NCI-H510A (cell line): Measurements from ENCODE around the gene MEGF9.
"Not testable (repeated sequence)": the region's sequence is repeated elsewhere in the genome, so short reads cannot be mapped to it uniquely, and the experiment has no call there.

Experiments
- DNase-seq: peaks from one replicate; lab custom pipeline; 2025; lab: John Stamatoyannopoulos, UW

MEGF9 gene

DNA sequence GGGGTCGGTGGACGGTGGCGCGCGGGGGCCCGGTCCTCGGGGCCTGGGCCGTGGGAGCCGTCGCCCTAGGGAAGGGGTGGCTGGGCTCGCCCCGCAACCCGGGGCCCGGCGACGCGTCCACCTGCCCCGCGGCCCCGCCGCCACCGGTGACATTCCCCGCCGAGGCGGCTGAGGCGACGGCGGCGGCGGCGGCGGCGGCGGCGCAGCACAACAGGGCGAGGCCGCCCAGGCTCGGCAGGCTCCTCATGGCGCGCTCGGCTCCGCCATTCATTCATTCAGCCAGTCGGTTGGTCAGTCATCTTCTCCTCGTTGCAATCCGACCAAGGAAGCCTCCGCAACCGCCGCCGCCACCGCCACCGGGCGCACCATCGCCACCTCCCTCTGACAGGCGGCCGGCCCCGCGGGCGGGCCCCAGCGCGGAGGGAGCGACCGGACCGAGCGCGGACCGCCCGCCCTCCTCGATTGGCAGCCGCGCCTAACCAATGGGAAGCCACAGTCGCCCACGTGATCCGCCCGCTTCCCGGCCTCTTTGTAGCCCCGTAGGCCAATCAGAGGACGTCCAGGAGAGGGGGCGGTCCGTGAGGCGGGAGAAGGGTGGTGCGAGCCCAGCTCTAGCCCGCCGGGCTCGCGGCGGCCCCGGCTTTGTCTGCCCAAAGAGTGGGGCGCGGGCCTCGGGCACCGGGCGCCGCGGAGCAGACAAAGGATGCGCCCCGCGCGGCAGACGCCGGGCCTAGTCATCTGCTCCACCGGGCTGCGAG lies at the start of gene MEGF9:
Gene MEGF9, minus strand, starts transcription at position 383 of the 758 bp plus-strand sequence. Its CDS starts 112 bp downstream, at position 271.
- DNase-seq: peak; percentile 97

DNA sequence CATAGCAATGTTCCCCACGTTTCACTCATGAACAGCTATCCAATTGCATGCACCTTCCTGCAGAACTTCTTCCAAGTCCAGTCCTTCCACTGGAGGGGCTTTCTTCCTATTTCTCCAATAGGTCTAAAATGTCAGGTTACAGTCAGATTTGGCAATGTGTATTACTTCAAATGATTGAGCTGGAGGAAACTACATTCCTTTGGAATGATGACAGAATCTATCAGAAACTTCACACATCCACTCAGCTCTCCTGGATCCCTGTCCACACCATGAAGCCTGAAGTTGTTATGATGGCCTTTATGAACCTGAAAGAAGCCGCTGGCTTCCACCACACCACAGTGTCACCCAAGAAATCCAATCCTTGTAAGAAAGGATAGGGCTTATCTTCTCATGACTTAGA lies 46.7 kb upstream of the MEGF9 start:
- no peak for DNase-seq

DNA sequence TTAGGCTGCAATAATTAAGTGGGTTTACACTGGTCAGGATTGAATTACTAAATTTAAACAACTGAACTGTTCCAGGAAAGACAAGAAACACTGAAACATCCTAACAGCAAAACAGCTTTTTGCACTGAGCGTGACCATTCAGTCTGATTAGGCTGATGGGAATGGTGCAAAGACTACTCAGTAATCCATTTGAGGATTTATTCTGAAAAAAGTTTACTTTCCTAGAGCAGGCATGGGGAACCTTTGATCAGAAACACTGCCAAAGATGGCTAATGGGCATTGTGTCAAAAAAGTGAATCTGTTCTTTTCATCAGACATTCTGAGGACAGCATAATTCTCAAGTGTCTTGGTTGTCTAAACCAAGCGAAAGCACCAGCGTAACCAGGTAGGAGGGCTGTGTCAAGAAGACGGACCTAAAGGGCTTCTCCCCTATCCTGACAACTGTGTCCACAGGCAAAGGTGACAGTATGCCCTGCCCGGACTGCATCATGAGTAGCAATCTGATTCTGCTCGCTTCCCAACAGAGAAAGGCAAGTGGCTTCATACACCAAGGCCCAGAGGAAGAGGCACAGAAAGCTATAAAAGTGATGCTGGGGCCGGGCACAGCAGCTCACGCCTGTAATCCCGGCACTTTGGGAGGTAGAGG lies 45.6 kb upstream of the MEGF9 start:
- DNase-seq: no peak

DNA sequence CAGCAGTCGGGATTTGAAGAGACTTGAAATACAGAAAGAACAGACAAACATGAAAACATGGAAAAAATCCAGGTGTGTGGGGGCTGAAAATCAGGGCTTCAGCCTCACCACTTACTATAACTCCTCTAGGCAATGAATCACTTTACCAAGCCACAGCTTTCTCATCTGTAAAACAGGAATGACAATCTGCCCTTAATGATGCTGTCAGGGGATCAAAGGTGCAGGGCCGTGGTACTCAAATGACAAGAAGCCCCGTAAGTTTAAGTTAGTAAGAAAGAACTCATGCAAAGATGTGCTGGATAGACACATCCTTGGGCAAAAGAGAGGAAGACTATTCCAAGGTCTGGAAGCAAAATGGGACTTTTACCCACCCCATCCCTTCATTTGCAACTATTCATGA lies 44.3 kb upstream of the MEGF9 start:
- no peak for DNase-seq

DNA sequence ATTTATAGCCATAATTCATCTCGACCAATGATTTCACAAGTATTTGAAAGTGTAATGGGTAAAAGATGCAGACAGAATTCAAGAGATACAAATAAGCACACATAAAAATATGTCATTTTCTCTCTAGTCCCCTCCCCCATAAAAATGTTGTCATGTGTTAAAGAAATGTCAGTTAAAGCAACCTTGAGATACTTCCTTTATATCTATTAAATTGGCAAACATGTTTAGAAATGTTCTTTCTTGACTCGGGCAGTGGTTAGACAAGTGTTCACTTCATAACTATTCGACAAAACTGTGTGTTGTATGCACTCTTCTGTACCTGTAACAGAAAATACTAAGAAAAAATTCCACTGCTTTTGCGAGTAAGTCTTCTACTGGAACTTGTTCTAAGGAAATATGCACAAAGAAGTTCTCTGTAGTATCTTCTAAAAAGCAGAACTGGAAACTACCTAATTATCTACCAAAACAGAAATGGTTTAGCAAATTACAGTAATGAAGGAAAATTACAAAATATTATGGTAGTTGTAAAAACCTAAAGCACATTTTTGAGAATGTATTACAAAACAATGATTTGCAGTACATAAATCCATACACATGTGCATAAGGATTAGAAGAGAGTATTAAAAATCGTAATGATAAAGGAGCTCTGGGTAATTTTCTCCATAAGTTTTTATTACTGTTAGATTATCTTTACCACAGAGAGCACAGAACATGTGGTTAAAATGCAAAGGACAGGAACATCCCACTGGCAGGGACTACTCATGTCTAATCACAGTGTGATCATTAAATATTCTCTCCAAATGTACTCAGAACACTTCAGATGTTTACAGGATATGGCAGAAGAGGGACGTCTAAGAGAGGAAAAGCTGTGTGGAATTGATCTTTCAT lies 43.0 kb upstream of the MEGF9 start:
- no peak for DNase-seq

DNA sequence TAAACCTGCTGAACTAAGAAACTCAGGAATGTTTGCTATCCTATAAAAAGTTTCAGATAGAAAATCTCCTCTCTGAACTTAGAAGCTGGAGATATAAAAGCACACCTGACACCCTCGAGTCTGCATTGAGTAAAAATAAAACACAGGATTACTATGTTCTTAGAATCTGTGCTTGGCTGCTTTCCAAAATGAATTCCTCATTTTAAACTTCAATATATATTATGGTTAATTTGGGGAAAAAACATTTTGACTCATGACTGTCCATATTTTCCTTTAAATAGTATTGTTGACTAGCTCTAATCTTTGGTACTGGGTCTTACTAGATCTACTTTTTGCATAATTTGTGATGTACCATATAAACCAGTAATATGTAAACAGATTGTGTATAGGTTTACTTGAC lies 42.3 kb upstream of the MEGF9 start:
- no peak for DNase-seq

DNA sequence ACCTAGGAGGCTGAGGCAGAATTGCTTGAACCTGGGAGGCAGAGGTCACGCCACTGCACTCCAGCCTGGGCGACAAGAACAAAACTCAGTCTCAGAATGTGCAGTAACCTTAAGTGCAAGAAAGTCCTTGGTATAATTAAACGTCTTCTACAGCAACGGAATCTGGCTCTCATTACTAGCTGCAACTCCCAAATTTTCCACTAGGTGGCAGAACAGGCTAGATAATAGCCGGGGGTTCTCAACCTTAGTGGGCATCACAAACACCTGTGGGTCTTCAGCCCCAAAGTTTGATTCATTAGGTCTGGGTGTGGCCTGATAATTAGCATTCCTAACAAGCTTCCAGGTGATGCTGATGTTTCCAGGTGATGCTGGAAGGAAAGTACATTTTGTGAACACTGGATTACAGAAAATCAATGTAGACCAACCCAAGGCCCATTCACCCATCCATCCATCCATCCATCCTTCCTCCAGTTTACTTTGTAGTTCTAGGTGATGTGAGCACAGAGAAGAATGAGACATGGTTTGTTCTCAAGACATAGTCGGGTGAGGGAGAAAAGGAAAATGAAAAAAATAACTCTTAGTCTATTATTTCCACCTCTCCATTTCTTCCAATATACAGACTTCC lies 41.7 kb upstream of the MEGF9 start:
- no peak for DNase-seq

DNA sequence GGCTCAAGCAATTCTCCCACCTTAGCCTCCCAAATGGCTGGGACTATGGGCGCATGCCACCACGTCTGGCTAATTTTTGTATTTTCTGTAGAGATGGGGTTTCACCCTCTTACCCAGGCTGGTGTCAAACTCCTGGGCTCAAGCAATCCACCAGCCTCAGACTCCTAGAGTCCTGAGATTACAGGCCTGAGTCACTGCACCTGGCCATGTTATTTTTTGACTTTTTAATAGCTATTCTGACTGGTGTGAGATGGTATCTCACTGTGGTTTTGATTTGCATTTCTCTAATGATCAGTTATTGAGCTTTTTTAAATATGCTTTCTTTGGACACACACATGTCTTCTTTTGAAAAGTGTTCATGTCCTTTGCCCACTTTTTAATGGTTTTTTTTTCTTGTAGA lies 40.8 kb upstream of the MEGF9 start:
- no peak for DNase-seq

DNA sequence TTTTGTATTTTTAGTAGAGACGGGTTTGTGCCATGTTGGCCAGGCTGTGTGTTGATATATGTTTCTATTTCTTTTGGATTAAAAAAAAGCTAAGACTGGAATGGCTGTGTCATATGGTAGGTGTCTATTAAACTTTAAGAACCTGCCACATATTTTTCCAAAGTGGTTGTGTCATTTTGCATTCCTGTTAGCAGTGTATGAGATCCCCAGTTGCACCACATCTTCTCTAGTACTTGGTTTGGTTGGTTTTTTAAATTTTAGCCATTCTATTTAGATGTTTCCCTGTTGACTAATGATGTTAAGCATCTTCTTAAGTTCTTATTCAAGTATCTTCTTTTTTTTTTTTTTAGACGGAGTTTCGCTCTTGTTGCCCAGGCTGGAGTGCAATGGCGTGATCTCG lies 36.2 kb upstream of the MEGF9 start:
- DNase-seq: no peak

DNA sequence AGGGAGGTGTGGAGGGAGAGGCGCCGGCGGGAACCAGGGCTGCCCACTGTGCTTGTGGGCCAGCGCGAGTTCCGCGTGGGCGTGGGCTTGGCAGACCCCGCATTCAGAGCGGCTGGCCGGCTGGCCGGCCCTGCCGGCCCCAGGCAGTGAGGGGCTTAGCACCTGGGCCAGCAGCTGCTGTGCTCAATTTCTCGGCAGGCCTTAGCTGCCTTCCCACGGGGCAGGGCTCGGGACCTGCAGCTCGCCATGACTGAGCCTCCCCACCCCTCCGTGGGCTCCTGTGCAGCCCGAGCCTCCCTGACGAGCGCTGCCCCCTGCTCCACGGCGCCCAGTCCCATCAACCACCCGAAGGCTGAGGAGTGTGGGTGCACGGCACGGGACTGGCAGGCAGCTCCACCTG lies 32.1 kb upstream of the MEGF9 start:
- not testable (repeated sequence) for DNase-seq

DNA sequence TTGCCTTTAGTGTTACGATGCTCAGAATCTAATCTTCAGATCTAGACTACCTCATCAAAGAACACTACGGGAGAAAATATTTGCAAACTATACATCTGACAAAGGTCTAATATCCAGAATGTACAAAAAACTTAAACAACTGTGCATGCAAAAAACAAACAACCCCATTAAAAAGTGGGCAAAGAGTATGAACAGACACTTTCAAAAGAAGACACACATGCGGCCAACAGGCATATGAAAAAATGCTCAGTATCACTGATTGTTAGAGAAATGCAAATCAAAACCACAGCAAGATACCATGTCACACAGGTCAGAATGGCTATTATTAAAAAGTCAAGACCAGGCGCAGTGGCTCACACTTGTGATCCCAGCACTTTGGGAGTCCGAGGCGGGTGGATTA lies 31.0 kb upstream of the MEGF9 start:
- no peak for DNase-seq

DNA sequence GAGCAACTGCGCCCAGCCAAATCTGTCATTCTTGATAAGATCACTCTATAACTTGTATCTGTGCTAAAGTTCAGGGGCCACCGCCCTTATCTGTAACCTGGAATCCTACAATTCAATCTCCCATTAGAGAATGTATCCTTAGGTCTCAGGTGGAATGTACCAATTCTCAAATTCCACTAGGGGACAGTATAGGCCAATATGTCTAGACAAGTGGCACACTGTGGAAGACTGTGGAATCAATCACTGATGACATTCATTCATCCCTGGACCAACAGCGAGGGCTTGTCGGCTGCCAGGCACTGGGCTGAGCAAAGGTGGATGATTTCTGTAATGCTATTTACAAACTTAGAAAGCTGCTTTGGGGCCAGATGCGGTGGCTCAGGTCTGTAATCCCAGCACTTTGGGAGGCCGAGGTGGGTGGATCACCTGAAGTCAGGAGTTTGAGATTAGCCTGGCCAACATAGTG lies 28.7 kb upstream of the MEGF9 start:
- DNase-seq: no peak

DNA sequence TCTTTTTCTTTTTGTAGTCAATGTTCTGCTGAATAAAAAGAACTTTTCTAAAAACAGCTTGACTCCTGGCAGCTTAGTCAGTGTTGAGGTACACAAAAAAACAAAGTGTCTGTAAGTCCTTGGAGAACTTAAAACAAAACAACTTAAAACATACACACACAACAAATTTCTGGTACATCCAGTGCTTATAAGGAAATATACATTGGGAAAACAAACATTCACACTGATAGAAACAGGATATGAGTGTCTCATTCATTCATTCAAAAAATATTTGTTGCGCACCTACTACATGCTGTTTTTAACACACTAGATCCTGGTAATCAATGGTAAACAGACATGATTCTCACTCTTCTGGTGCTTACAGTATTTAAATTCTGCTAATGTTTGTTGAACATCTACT lies 27.4 kb upstream of the MEGF9 start:
- no peak for DNase-seq

DNA sequence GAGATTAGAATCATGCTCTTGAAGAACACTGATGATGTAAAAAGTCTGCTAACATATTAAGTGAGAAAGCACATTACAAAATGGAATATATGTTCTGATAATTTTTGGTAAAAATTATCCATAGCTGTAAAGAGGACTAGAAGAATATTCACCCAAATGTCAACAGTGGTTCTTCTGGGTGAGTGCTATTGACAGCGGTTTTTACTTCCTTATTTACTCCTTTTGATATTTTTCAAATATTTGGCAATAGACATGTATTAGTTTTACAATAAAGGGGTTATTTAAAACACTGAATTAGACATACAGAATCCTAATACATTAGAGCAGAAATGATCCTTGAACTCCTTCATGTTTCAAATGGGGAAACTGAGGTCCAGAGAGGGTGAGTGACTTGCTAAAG lies 26.9 kb upstream of the MEGF9 start:
- DNase-seq: no peak

DNA sequence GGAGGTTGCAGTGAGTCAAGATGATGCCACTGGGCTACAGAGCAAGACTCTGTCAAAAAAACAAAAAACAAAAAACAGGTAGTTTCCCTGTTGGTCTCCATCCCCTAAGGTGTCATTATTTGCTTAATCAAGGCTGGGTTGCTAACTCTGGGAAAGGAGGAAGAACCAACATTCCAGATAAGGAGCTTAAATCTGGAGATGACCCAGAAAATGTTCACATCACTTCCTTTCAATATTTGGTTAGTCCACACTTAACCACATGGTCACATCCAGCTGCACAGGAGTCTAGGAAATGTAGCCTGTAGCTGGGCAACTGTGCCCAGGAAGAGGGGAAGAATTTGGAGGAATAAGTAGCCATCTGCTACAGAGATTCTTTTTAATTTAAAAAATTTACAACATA lies 25.9 kb upstream of the MEGF9 start:
- DNase-seq: no peak

DNA sequence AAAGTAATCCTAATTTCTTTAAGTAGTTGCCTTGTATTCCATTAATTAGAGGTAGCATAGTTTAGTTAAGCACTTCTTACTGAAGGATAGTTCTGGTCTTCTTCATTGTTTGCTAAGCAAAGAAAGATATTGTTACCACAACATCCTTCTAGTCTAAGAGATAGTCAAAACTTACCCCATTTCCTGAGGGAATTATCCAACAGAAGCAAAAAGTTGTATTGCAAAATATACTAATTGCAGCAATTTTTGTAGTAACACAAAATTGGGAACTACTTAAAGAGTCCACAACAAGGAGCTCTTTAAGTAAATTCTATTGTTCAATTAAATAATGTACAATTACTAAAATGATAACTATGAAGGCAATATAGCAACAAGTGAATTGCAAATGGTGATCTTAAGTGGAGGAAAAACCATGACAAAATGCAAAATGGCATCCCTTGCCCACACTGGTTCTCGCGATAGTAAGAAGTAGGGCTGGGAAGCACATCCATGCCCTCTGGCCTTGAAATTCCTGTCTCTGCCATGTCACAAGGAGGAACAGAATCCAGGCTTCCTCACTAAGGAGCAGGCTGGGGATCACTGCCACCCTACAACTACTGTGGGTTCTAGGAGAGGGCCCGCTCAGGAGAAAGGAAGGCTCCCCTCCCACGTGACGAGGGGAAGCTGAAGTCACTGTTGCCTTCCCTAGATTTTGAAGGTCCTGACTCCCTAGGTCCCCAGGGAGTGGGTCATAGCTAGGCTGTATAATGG lies 23.3 kb upstream of the MEGF9 start:
- no peak for DNase-seq

DNA sequence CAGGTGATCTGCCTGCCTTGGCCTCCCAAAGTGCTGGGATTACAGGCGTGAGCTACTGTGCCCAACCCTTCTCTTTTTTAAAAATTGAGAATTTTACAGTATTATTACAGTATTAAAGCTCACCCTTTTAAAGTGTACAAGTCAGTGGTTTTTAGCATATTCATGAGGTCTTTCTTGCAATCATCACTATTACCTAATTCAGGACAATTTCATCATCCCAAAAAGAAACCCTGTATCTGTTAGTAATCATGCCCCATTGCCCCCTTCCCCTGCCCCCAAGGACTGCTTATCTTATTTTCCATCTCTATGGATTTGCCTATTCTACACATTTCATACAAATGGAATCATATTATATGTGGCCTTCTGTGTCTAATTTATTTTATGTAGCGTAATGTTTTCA lies 22.6 kb upstream of the MEGF9 start:
- DNase-seq: no peak

DNA sequence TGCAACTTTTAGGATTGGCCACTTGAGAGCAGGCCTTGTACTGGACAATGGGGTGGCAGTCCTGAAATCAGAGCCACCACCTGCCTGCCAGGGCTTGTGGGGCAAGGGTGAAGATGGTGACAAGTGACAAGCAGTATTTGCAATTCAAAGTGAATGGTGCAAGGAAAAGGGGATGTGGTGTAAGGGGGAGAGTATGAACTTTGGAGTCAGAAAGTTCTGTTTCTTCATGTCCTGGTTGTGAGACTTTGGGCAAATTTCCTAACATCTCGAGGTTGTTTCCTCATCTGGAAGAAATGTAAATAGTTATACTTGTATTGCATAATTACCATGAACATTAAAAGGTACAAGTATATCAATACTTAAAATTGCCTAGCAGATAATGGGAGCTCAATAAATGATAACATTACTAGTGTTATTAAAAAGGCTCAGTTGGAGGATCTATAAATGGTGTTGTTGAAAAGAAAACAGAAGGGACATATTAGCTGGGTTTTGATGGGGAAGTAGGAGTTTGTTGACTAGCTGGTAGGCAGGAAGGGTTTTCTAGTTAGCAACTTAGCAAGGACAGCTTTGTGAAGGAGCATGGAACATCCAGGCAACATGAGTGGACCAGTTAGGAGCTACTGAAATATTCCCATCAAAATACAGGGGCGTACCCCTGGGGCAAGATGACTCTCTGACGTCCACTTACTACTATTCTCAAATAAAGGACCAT lies 21.3 kb upstream of the MEGF9 start:
- no peak for DNase-seq

DNA sequence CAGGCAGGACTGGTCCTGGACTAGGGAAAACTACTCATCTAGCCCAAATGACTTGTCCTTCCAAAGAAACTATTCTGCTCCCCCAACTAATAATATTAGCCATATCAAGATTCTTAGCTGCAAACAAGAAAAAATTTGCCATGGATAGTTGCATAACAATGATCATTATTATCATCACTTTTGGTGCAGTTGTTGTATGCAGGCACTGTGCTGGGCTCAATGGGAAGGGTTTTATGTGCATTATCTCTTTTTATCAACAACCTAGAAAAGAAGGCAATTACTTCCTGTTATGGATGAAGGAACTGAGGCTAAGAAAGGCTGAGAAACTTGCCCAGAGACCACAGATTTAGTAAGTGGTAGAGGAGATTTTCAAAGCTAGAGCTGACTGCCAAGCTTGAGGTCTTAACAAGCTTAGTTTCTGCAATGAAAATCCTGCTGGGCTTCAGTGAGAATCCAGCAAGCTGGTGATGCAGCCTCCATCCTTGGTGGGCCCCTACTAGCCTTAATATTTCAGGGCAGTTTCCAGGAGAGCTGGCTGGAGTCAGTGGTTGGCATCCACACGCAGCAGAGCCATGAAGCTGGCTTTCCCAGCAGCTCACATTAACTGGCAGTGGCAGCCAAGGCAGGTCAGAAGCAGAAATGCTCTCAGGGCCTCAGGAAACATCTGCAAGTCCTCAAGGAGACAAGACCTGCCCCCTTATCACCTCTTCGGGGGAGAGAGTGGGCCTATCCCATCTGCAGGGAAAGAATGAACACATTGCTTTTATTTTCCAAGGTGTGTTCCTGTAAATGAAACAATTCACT lies 20.5 kb upstream of the MEGF9 start:
- DNase-seq: no peak

DNA sequence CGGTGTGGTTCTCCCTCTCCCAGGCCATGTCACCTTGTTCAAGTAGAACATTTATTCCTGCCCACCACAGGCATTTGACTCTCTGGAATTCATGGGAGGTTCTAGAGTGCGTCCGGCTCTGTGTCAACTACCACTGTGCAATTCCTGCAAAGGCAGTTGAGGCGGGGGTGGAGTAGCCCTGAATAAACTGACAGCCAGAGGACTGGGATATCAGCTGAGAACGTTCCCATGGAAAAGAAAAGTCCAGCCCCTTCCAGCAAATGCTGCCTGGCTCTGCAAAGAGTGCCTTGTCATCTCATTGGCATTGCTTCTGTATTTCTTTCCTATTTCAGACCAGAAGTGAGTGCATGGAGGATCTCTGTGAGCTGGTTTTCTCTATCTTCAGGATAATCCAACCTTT lies 18.9 kb upstream of the MEGF9 start:
- no peak for DNase-seq
